SK-N-SH (cell line): ENCODE results near the gene CFAP69. TPM values are rescaled to one million over a fixed set of nuclear protein-coding genes. Genes with fewer than 3 reads are reported as not detected.

Experiments
- CTCF ChIA-PET: fragments of 300-600, 350-600 bp; formaldehyde crosslinking; extraction: SDS; loops from one replicate; lab custom pipeline; 2021; lab: Yijun Ruan, JAX
- POLR2A ChIA-PET: fragments of 350-600 bp; sonication (Branson Sonifier 250); formaldehyde crosslinking; extraction: SDS; loops from one replicate; lab custom pipeline; 2020; ENCODE audit warnings: antibody characterized with exemption, inconsistent platforms; lab: Yijun Ruan, JAX
- DNase-seq: peaks from one replicate; pipeline ENCODE4 v3.0.0; 2012
- H2AFZ ChIP-seq: fragments of 200-600 bp; sonication (generic); 2 replicates; pipeline ENCODE4 v1.8.1; 2016; ENCODE audit warnings: antibody characterized with exemption, mild to moderate bottlenecking, low read depth
- H3F3A ChIP-seq: fragments of 200-600 bp; sonication (generic); replicated peaks from 2 replicates; pipeline ENCODE3; 2016; ENCODE audit warnings: antibody characterized with exemption, mild to moderate bottlenecking; ENCODE audit not compliant: insufficient read depth
- H3K27ac ChIP-seq, 2 experiments: fragments of 200-500 bp in 1 of 2; fragments of 200-600 bp in 1 of 2; sonication (Bioruptor generic) in 1 of 2; sonication (generic), shearing (Covaris generic) in 1 of 2; 2 replicates each; pipeline versions ENCODE4 v1.5.1 to v1.6.1; 2014 to 2016; ENCODE audit warnings: low read depth in 2 of 2, inconsistent platforms in 1 of 2, low read length in 1 of 2, mild to moderate bottlenecking in 1 of 2, mixed read lengths in 1 of 2
- H3K27me3 ChIP-seq: fragments of 200-600 bp; sonication (generic), shearing (Covaris generic); 2 replicates; pipeline ENCODE4 v1.6.1; 2016; ENCODE audit warnings: mixed run types; ENCODE audit not compliant: insufficient read depth
- H3K36me3 ChIP-seq, 2 experiments: fragments of 200-500 bp in 1 of 2; fragments of 200-600 bp in 1 of 2; sonication (Bioruptor generic) in 1 of 2; sonication (generic) in 1 of 2; replicated peaks in 1 of 2; 2 replicates each; pipeline versions ENCODE3 to v1.5.1; 2014 to 2016; ENCODE audit warnings: low read length in 1 of 2, mild to moderate bottlenecking in 1 of 2; ENCODE audit not compliant: insufficient read depth in 2 of 2, control insufficient read depth in 1 of 2
- H3K4me1 ChIP-seq, 2 experiments: fragments of 200-500 bp in 1 of 2; fragments of 200-600 bp in 1 of 2; sonication (Bioruptor generic) in 1 of 2; sonication (generic), shearing (Covaris generic) in 1 of 2; 2 replicates each; pipeline versions ENCODE4 v1.5.1 to v1.6.1; 2014 to 2016; ENCODE audit warnings: low read depth in 1 of 2, low read length in 1 of 2, mixed run types in 1 of 2; ENCODE audit not compliant: insufficient read depth in 2 of 2, control insufficient read depth in 1 of 2
- H3K4me2 ChIP-seq: fragments of 200-600 bp; sonication (generic), shearing (Covaris generic); 2 replicates; pipeline ENCODE4 v1.6.1; 2017; ENCODE audit warnings: mixed run types
- H3K4me3 ChIP-seq, 2 experiments: fragments of 200-500 bp in 1 of 2; fragments of 200-600 bp in 1 of 2; sonication (Bioruptor generic) in 1 of 2; sonication (generic), shearing (Covaris generic) in 1 of 2; 2 replicates each; pipeline versions ENCODE4 v1.5.1 to v1.8.1; 2014 to 2016; ENCODE audit warnings: low read depth in 2 of 2, inconsistent platforms in 1 of 2, low read length in 1 of 2, mild to moderate bottlenecking in 1 of 2, mixed read lengths in 1 of 2, moderate library complexity in 1 of 2
- H3K79me2 ChIP-seq: fragments of 200-600 bp; sonication (generic); 2 replicates; pipeline ENCODE4 v1.8.1; 2017; ENCODE audit warnings: mild to moderate bottlenecking; ENCODE audit not compliant: insufficient read depth
- H3K9ac ChIP-seq: fragments of 200-600 bp; sonication (generic); 2 replicates; pipeline ENCODE4 v1.6.1; 2017; ENCODE audit warnings: mixed run types
- H3K9me2 ChIP-seq: fragments of 200-600 bp; sonication (generic); 2 replicates; pipeline ENCODE4 v1.6.1; 2017; ENCODE audit warnings: mixed run types
- H3K9me3 ChIP-seq: fragments of 200-600 bp; sonication (generic); 2 replicates; pipeline ENCODE4 v1.6.1; 2017; ENCODE audit warnings: mixed run types, mild to moderate bottlenecking, moderate library complexity
- H4K20me1 ChIP-seq: fragments of 200-600 bp; sonication (generic); 2 replicates; pipeline ENCODE4 v1.6.1; 2017; ENCODE audit warnings: mild to moderate bottlenecking, mixed run types; ENCODE audit not compliant: insufficient read depth
- CHD2 ChIP-seq: fragments of 150-350 bp; IDR thresholded peaks from 2 replicates; pipeline ENCODE4 v1.6.1; 2018; ENCODE audit warnings: low read length; ENCODE audit not compliant: partially characterized antibody
- EZH2phosphoT487 ChIP-seq: fragments of 200-600 bp; sonication (generic); IDR thresholded peaks from 2 replicates; pipeline ENCODE4 v1.6.1; 2017; ENCODE audit warnings: low read depth, mixed run types, mild to moderate bottlenecking, antibody characterized with exemption, moderate library complexity, borderline replicate concordance
- GABPA ChIP-seq: IDR thresholded peaks from 2 replicates; pipeline ENCODE4 v1.4.0; 2012; ENCODE audit warnings: low read depth, mild to moderate bottlenecking
- RFX5 ChIP-seq: IDR thresholded peaks from 2 replicates; pipeline ENCODE4 v1.6.1; 2012; ENCODE audit warnings: mild to moderate bottlenecking, improper control_type of control experiment, low read length
- TCF12 ChIP-seq: IDR thresholded peaks from 2 replicates; pipeline ENCODE4 v1.4.0; 2012
- TEAD4 ChIP-seq: IDR thresholded peaks from 2 replicates; pipeline ENCODE4 v1.4.0; 2012; ENCODE audit warnings: mild to moderate bottlenecking, borderline replicate concordance; ENCODE audit not compliant: insufficient read depth
- WGBS: methylation state at CpG from one replicate; pipeline ENCODE4 v1.1.6; 2017; ENCODE audit warnings: low lambda C conversion rate; 5-methylcytosine and 5-hydroxymethylcytosine counted together
- polyA plus RNA-seq, 3 experiments: library from polyadenylated mRNA; depleted of rRNA; stranded (reverse); fragments of >200 nt; gene quantifications; 2 replicates each; pipeline ENCODE4 v1.2.3, GENCODE V29; 2012
- TF ChIP-seq, protein P1 (sequence below): IDR thresholded peaks from 2 replicates; pipeline ENCODE4 v1.6.1; 2012; ENCODE audit warnings: mild to moderate bottlenecking, low read depth, low read length, moderate library complexity
- TF ChIP-seq, protein P2 (sequence below): fragments of 200-600 bp; sonication (generic); IDR thresholded peaks from 2 replicates; pipeline ENCODE4 v1.6.1; 2017; ENCODE audit warnings: antibody characterized with exemption, mild to moderate bottlenecking, moderate library complexity
- TF ChIP-seq, protein P3 (sequence below): fragments of 150-350 bp; IDR thresholded peaks from 2 replicates; pipeline ENCODE4 v1.6.1; 2017; ENCODE audit warnings: antibody characterized with exemption, low read length, low read depth, borderline replicate concordance
- TF ChIP-seq, protein P4 (sequence below): IDR thresholded peaks from 2 replicates; pipeline ENCODE4; 2012
- TF ChIP-seq, protein P5 (sequence below): IDR thresholded peaks from 2 replicates; pipeline ENCODE4 v1.4.0; 2012; ENCODE audit warnings: low read depth, borderline replicate concordance

CFAP69 gene
- polyA plus RNA-seq, 1 of the 3 experiments (the other 2 are of a cell fraction), result 2.3 TPM

DNA sequence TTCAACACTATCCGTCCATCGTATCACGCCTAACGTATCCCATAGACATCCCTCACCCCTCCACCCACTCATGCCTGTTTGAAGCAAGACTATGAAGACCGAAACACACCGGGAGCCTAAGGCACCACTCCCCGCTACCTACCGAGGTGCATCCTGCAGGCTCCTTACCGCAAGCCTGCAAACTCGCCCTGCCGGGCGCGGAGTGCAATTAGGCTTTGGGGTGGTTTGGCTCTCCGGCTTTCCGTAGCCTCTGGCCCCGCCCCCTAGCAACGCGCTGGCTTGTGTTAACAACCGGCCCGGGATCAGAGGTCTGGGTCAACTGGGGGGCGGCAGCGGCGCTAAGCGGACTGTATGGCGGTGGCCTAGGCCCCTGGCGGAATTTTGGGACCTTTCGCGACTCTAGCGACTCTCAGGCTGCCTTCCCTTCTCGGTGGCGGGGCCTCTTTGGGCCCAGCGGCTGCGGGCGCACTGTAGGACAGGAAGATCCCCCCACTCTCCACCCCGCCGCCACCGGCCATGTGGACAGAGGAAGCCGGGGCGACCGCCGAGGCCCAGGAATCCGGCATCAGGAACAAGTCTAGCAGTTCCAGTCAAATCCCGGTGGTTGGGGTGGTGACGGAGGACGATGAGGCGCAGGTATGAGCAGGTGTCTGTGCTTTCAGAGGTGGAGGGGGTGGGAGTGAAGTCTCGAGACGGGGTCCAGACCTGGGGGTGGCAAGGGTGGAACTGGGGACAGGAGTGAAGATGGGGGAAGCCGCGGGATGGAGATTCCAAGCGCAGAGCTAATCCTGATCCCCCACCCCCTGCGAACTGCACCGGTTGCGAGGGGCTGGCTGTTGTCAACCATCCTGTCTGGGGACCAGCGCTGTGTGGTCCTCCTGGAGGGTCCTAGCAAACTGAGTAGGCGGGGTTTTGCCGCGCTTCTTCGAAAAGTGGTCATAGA, at the start of gene CFAP69 (continued):
- TF ChIP-seq, protein P1, sequence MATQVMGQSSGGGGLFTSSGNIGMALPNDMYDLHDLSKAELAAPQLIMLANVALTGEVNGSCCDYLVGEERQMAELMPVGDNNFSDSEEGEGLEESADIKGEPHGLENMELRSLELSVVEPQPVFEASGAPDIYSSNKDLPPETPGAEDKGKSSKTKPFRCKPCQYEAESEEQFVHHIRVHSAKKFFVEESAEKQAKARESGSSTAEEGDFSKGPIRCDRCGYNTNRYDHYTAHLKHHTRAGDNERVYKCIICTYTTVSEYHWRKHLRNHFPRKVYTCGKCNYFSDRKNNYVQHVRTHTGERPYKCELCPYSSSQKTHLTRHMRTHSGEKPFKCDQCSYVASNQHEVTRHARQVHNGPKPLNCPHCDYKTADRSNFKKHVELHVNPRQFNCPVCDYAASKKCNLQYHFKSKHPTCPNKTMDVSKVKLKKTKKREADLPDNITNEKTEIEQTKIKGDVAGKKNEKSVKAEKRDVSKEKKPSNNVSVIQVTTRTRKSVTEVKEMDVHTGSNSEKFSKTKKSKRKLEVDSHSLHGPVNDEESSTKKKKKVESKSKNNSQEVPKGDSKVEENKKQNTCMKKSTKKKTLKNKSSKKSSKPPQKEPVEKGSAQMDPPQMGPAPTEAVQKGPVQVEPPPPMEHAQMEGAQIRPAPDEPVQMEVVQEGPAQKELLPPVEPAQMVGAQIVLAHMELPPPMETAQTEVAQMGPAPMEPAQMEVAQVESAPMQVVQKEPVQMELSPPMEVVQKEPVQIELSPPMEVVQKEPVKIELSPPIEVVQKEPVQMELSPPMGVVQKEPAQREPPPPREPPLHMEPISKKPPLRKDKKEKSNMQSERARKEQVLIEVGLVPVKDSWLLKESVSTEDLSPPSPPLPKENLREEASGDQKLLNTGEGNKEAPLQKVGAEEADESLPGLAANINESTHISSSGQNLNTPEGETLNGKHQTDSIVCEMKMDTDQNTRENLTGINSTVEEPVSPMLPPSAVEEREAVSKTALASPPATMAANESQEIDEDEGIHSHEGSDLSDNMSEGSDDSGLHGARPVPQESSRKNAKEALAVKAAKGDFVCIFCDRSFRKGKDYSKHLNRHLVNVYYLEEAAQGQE, result no peak; the same call in 1 of the 2 replicates
- TF ChIP-seq, protein P2, sequence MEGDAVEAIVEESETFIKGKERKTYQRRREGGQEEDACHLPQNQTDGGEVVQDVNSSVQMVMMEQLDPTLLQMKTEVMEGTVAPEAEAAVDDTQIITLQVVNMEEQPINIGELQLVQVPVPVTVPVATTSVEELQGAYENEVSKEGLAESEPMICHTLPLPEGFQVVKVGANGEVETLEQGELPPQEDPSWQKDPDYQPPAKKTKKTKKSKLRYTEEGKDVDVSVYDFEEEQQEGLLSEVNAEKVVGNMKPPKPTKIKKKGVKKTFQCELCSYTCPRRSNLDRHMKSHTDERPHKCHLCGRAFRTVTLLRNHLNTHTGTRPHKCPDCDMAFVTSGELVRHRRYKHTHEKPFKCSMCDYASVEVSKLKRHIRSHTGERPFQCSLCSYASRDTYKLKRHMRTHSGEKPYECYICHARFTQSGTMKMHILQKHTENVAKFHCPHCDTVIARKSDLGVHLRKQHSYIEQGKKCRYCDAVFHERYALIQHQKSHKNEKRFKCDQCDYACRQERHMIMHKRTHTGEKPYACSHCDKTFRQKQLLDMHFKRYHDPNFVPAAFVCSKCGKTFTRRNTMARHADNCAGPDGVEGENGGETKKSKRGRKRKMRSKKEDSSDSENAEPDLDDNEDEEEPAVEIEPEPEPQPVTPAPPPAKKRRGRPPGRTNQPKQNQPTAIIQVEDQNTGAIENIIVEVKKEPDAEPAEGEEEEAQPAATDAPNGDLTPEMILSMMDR, result peak; percentile 43
- TF ChIP-seq CHD2, result peak; percentile 69
- TF ChIP-seq GABPA, result no peak
- TF ChIP-seq, protein P3, sequence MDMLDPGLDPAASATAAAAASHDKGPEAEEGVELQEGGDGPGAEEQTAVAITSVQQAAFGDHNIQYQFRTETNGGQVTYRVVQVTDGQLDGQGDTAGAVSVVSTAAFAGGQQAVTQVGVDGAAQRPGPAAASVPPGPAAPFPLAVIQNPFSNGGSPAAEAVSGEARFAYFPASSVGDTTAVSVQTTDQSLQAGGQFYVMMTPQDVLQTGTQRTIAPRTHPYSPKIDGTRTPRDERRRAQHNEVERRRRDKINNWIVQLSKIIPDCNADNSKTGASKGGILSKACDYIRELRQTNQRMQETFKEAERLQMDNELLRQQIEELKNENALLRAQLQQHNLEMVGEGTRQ, result no peak
- no peak for TF ChIP-seq RFX5
- TF ChIP-seq EZH2phosphoT487, result no peak
- peak; percentile 29; the same call in 1 of the 2 replicates for TF ChIP-seq TCF12

DNA sequence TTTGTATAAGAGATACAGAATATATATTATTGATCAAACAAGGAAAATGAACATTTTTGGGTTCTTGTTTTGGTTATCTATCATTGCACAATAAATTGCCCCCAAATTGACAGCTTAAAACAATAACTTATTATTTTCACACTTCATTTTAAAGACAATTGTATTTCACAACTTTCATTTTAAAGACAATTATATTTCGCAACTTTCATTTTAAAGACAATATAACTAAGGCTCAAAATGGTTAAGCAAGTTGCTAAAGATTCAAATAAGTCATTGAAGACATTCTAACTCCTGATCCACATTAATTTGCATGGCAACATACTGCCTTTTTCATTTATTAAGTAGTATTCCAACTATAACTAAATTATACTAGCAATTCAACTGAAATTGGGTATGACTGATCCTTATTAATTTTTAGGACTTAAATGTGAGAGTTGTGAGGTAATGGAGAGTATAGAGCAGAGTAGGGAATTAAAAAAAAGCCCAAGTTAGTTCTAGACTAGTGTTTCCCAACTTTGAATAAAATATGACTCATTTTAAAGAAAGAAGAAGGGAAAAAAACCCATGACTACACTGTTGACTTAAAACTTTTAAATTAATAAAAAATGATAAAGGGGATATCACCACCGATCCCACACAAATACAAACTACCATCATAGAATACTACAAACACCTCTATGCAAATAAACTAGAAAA, 43.3 kb upstream of the CFAP69 start:
- DNase-seq, result no peak
- ChIA-PET POLR2A (no interaction called here), CTCF (no interaction called here)
- H3K27me3 ChIP-seq, result no peaks in the 10 kb centered on the region
- H3K79me2 ChIP-seq, result no peaks in the 10 kb centered on the region
- no peaks in the 10 kb centered on the region for H3K4me1 ChIP-seq
- no peak overlapping the region for H2AFZ ChIP-seq
- no peak for TF ChIP-seq TEAD4
- TF ChIP-seq, protein P1, result no peak
- TF ChIP-seq, protein P2, result no peak
- TF ChIP-seq, protein P4, sequence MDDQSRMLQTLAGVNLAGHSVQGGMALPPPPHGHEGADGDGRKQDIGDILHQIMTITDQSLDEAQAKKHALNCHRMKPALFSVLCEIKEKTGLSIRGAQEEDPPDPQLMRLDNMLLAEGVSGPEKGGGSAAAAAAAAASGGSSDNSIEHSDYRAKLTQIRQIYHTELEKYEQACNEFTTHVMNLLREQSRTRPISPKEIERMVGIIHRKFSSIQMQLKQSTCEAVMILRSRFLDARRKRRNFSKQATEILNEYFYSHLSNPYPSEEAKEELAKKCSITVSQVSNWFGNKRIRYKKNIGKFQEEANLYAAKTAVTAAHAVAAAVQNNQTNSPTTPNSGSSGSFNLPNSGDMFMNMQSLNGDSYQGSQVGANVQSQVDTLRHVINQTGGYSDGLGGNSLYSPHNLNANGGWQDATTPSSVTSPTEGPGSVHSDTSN, result no peak
- TF ChIP-seq, protein P5, sequence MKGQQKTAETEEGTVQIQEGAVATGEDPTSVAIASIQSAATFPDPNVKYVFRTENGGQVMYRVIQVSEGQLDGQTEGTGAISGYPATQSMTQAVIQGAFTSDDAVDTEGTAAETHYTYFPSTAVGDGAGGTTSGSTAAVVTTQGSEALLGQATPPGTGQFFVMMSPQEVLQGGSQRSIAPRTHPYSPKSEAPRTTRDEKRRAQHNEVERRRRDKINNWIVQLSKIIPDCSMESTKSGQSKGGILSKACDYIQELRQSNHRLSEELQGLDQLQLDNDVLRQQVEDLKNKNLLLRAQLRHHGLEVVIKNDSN, result no peak
- H3K9me3 ChIP-seq, result no peaks in the 10 kb centered on the region
- 58% methylated on average over 2 of the region's 2 CpGs for WGBS
- H3K9me2 ChIP-seq, result no peaks in the 10 kb centered on the region
- no peak overlapping the region for H3K4me3 ChIP-seq
- no peaks in the 10 kb centered on the region for H4K20me1 ChIP-seq
- no peaks in the 10 kb centered on the region for H3F3A ChIP-seq
- no peak overlapping the region for H3K4me2 ChIP-seq
- no peak overlapping the region for H3K27ac ChIP-seq
- no peaks in the 10 kb centered on the region for H3K36me3 ChIP-seq
- no peak overlapping the region for H3K9ac ChIP-seq
